ENCODE results near the gene SH2D5. TPM values are rescaled to one million over a fixed set of nuclear protein-coding genes. Genes with fewer than 3 reads are reported as not detected.

Gene SH2D5
- polyA plus RNA-seq, 2 of the 4 experiments (the other 2 are of a cell fraction), result 3.2 to 7.2 TPM

DNA sequence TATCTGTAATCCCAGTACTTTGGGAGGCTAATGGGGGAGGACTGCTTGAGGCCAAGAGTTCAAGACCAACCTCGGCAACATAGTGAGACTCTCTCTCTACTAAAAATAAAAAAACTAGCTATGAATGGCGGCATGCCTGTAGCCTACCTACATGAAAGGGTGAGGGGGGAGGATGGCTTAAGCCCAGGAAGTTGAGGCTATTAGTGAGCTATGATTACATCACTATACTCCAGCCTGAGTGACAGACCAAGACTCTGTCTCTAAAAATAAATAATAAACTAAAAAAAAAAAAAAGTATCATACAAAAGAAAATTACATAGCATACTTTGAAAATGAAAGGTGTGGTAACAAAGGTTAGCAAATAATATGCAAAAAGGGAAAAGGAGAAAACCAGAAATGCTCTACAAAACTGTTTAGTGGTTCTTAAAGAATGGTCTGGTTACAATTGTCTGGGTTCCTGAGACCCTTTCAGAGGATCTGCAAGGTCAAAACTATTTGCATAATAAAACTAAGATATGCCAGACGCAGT lies 19.0 kb upstream of the SH2D5 start (continued):
- TF ChIP-seq ELK1 (IDR thresholded peaks at IDR 0.05; ENCODE audit: low read depth, low read length) (no peak), POLR2A (IDR thresholded peaks at IDR 0.05; ENCODE audit: low read length) (no peak), MAFK (IDR thresholded peaks at IDR 0.05; ENCODE audit: partially characterized antibody) (no peak)

GRCh38 chr1:20742671-20743070 lies 10.2 kb upstream of the SH2D5 start:
- Histone ChIP-seq H3K4me3 (no peak overlapping the region), H3K27ac (no peak overlapping the region), H3K4me2 (no peak overlapping the region), H3K4me1 (peaks cover 46% of the 10 kb centered on the region), H3K9me3 (no peaks in the 10 kb centered on the region)
- DNase-seq (ENCODE audit: low read depth in 1 of 2, low spot score in 1 of 2) (no peak), ATAC-seq (no peak), FAIRE-seq (no peak)
- POLR2A ChIA-PET, result no interaction called here
- no peak for TF ChIP-seq TFCP2L1 (CRISPR knock-in tag; IDR thresholded peaks at IDR 0.05)
- TF ChIP-seq ZSCAN20 (CRISPR knock-in tag; IDR thresholded peaks at IDR 0.05), result no peak
- TF ChIP-seq, protein P1, sequence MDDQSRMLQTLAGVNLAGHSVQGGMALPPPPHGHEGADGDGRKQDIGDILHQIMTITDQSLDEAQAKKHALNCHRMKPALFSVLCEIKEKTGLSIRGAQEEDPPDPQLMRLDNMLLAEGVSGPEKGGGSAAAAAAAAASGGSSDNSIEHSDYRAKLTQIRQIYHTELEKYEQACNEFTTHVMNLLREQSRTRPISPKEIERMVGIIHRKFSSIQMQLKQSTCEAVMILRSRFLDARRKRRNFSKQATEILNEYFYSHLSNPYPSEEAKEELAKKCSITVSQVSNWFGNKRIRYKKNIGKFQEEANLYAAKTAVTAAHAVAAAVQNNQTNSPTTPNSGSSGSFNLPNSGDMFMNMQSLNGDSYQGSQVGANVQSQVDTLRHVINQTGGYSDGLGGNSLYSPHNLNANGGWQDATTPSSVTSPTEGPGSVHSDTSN (IDR thresholded peaks at IDR 0.05), result no peak
- no peak for TF ChIP-seq BCL3 (IDR thresholded peaks at IDR 0.05)
- no peak for TF ChIP-seq JUNB (IDR thresholded peaks at IDR 0.05)
- no peak for TF ChIP-seq GATA3 (IDR thresholded peaks at IDR 0.05; ENCODE audit: borderline replicate concordance)
- TF ChIP-seq CEBPB (IDR thresholded peaks at IDR 0.05), result no peak
- no peak for TF ChIP-seq ELK1 (IDR thresholded peaks at IDR 0.05; ENCODE audit: low read depth, low read length)
- no peak for TF ChIP-seq EHMT2 (IDR thresholded peaks at IDR 0.05; ENCODE audit: low read depth)
- no peak for TF ChIP-seq RAD21 (conservative IDR thresholded peaks at IDR 0.05 in 1 of 2, IDR thresholded peaks at IDR 0.05 in 1 of 2)
- TF ChIP-seq SREBF2 (IDR thresholded peaks at IDR 0.05), result no peak
- no peak for TF ChIP-seq HOXB13 (CRISPR knock-in tag; IDR thresholded peaks at IDR 0.05; ENCODE audit: low read depth)
- CTCF ChIA-PET, result interaction anchor here (0.6 to 1.9 kb wide), 2 partner anchors 46 to 148 kb away, joined by 3 to 4 read pairs; no protein-coding TSS in a partner anchor

DNA sequence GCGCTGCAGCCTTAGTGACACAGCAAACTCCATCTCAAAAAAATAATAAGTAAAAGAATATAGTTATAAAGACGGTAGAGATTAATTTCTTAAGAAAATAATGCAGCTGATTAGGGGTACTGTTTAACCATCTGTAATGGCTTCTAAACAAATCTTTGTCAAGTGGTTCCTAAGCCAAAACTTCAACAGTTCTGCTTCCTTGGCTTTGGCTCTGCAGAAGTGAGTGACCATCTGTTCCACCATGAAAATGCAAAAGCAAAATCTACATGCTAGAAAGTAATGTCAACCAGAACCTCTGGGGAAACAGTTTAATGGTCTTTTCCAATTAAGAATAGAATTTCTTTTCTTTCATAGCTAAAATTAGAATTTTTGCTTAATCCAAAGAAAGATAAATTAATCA lies 8.3 kb upstream of the SH2D5 start:
- ChIA-PET POLR2A (no interaction called here), CTCF (no interaction called here)
- H3K9me3 ChIP-seq, result no peaks in the 10 kb centered on the region
- H3K27ac ChIP-seq, result peak overlapping the region in 1 of 2 experiments; percentile 73; a peak in 3 of 6 replicates
- H3K4me1 ChIP-seq, result peaks cover 46% of the 10 kb centered on the region
- H3K4me2 ChIP-seq, result no peak overlapping the region
- 80% methylated on average over 2 of the region's 2 CpGs for WGBS (ENCODE audit: missing lambda C conversion rate)
- DNase-seq (ENCODE audit: low read depth in 1 of 2, low spot score in 1 of 2) (no peak), ATAC-seq (no peak), FAIRE-seq (no peak)
- no peak for TF ChIP-seq ZC3H11A (IDR thresholded peaks at IDR 0.05)
- no peak for TF ChIP-seq POLR2A (IDR thresholded peaks at IDR 0.05; ENCODE audit: low read length)
- no peak for TF ChIP-seq KDM1A (IDR thresholded peaks at IDR 0.05; ENCODE audit: low read depth)
- TF ChIP-seq ELK1 (IDR thresholded peaks at IDR 0.05; ENCODE audit: low read depth, low read length), result no peak
- TF ChIP-seq, protein P2, sequence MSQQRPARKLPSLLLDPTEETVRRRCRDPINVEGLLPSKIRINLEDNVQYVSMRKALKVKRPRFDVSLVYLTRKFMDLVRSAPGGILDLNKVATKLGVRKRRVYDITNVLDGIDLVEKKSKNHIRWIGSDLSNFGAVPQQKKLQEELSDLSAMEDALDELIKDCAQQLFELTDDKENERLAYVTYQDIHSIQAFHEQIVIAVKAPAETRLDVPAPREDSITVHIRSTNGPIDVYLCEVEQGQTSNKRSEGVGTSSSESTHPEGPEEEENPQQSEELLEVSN (IDR thresholded peaks at IDR 0.05; ENCODE audit: borderline replicate concordance, low read depth), result no peak
- no peak for TF ChIP-seq RCOR1 (IDR thresholded peaks at IDR 0.05; ENCODE audit: low read depth, low read length)
- TF ChIP-seq MAX (IDR thresholded peaks at IDR 0.05), result no peak
- no peak for TF ChIP-seq HOXB5 (CRISPR knock-in tag; IDR thresholded peaks at IDR 0.05)
- no peak for TF ChIP-seq HDAC2 (IDR thresholded peaks at IDR 0.05)
- no peak for TF ChIP-seq NPAS2 (CRISPR knock-in tag; IDR thresholded peaks at IDR 0.05; ENCODE audit: borderline replicate concordance)
- no peak for TF ChIP-seq EHF (CRISPR knock-in tag; IDR thresholded peaks at IDR 0.05)
- TF ChIP-seq FOSB (CRISPR knock-in tag; IDR thresholded peaks at IDR 0.05), result no peak
- no peak for TF ChIP-seq FOXS1 (CRISPR knock-in tag; IDR thresholded peaks at IDR 0.05)
- TF ChIP-seq, protein P1 (IDR thresholded peaks at IDR 0.05), result no peak
- TF ChIP-seq POLR2AphosphoS2 (conservative IDR thresholded peaks at IDR 0.05; ENCODE audit: low read length), result no peak
- no peak for TF ChIP-seq MAFK (IDR thresholded peaks at IDR 0.05; ENCODE audit: partially characterized antibody)
- TF ChIP-seq JUN (IDR thresholded peaks at IDR 0.05), result no peak
- TF ChIP-seq, protein P3, sequence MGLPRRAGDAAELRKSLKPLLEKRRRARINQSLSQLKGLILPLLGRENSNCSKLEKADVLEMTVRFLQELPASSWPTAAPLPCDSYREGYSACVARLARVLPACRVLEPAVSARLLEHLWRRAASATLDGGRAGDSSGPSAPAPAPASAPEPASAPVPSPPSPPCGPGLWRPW (IDR thresholded peaks at IDR 0.05), result no peak
- no peak for TF ChIP-seq NR3C1 (IDR thresholded peaks at IDR 0.05)
- TF ChIP-seq JUNB (IDR thresholded peaks at IDR 0.05), result no peak
- H3K4me3 ChIP-seq, result no peak overlapping the region

All from A549 (cell line).